DND-41 (cell line): Measurements from ENCODE around the gene ADD2.

Experiments used
- ATAC-seq: fragments of 200-7000 bp; cut with Tn5 transposase; 3 replicates; pipeline ENCODE4 v1.9.1; 2021; ENCODE audit warnings: low read depth; ENCODE audit not compliant: insufficient read depth
- DNase-seq: peaks from one replicate; pipeline ENCODE4 v3.0.0-alpha.2; 2020
- H2AFZ ChIP-seq: 2 replicates; pipeline ENCODE4 v1.6.0; 2012; ENCODE audit warnings: low read depth, low read length
- H3K27ac ChIP-seq: 2 replicates; pipeline ENCODE4 v1.5.1; 2012; ENCODE audit warnings: low read length, inconsistent platforms
- H3K27me3 ChIP-seq: fragments of 200-600 bp; sonication (generic); 2 replicates; pipeline ENCODE4 v1.6.0; 2012; ENCODE audit warnings: low read length, mild to moderate bottlenecking, inconsistent platforms; ENCODE audit not compliant: insufficient read depth, poor library complexity
- H3K36me3 ChIP-seq: 2 replicates; pipeline ENCODE4 v1.5.1; 2012; ENCODE audit warnings: low read length, inconsistent platforms; ENCODE audit not compliant: insufficient read depth
- H3K4me1 ChIP-seq: 2 replicates; pipeline ENCODE4 v1.5.1; 2012; ENCODE audit warnings: mild to moderate bottlenecking, low read length; ENCODE audit not compliant: insufficient read depth
- H3K4me2 ChIP-seq: 2 replicates; pipeline ENCODE4 v1.6.0; 2012; ENCODE audit warnings: mild to moderate bottlenecking, moderate library complexity, low read length, inconsistent platforms; ENCODE audit not compliant: insufficient read depth
- H3K4me3 ChIP-seq, 2 experiments: fragments of 200-600 bp in 1 of 2; shearing (Covaris generic) in 1 of 2; 2 replicates each; pipeline ENCODE4 v1.5.1; 2012 to 2016; ENCODE audit warnings: inconsistent platforms in 2 of 2, low read length in 2 of 2, mild to moderate bottlenecking in 2 of 2, low read depth in 1 of 2, moderate library complexity in 1 of 2
- H3K79me2 ChIP-seq: 2 replicates; pipeline ENCODE4 v1.6.0; 2012; ENCODE audit warnings: low read length, inconsistent platforms; ENCODE audit not compliant: insufficient read depth
- H3K9ac ChIP-seq: 2 replicates; pipeline ENCODE4 v1.6.0; 2012; ENCODE audit warnings: low read depth, mild to moderate bottlenecking, inconsistent platforms, low read length, moderate library complexity
- H3K9me3 ChIP-seq: 2 replicates; pipeline ENCODE4 v1.5.1; 2012; ENCODE audit warnings: low read length, moderate library complexity, mild to moderate bottlenecking, inconsistent platforms; ENCODE audit not compliant: insufficient read depth, severe bottlenecking
- H4K20me1 ChIP-seq: 2 replicates; pipeline ENCODE4 v1.6.0; 2012; ENCODE audit warnings: low read length; ENCODE audit not compliant: insufficient read depth
- EZH2 ChIP-seq: IDR thresholded peaks from 3 replicates; pipeline ENCODE4 v1.6.1; 2012; ENCODE audit warnings: borderline replicate concordance, low read depth, mild to moderate bottlenecking, moderate library complexity, low read length, inconsistent platforms; ENCODE audit not compliant: severe bottlenecking
- TF ChIP-seq, protein P1 (sequence below): IDR thresholded peaks from 2 replicates; pipeline ENCODE4 v1.5.1; 2012; ENCODE audit warnings: borderline replicate concordance, low read length, moderate library complexity, mild to moderate bottlenecking; ENCODE audit not compliant: poor library complexity, severe bottlenecking; ENCODE audit errors: extremely low read depth

ADD2 gene

DNA sequence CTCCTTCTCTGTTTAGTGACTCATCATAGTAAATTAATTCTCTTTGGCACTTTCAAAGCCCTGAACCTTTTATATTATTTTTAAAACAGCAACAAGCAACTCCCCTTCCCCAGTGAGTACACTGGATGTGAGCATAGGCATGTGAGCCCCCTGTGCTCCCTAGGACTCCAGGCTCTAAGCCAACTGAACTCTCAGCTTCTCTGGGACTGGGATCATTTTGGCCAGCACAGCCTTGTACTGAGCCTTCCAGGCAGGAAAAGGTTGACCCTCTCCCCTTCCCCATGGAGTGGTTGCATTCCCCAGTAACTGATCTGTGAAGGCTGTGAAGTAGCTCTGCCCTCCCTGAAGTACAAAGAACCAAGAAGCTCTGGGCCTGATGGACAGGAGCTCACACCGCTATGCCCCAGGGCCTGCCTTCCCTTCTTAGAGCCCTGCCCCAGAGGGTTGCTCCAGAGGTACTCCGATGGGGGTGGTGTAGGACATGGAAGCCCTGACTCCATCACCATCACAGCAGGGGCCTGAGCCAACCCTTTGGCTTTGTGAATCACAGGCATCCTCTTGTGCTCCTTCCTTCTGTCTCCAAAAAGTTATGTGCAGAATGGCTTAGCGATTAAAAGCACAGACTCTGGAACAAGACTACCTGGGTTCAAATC, 57.8 kb downstream of the ADD2 start:
- no peaks in the 10 kb centered on the region for H3K79me2 ChIP-seq
- DNase-seq (no peak), ATAC-seq (no peak)
- no peak overlapping the region for H3K9ac ChIP-seq
- H3K4me1 ChIP-seq = no peaks in the 10 kb centered on the region
- no peak overlapping the region for H2AFZ ChIP-seq
- no peaks in the 10 kb centered on the region for H3K9me3 ChIP-seq
- no peak overlapping the region for H3K27ac ChIP-seq
- no peaks in the 10 kb centered on the region; the same call in 1 of the 2 replicates for H4K20me1 ChIP-seq
- H3K4me2 ChIP-seq = no peak overlapping the region
- peaks cover 11% of the 10 kb centered on the region for H3K27me3 ChIP-seq
- TF ChIP-seq, protein P1, sequence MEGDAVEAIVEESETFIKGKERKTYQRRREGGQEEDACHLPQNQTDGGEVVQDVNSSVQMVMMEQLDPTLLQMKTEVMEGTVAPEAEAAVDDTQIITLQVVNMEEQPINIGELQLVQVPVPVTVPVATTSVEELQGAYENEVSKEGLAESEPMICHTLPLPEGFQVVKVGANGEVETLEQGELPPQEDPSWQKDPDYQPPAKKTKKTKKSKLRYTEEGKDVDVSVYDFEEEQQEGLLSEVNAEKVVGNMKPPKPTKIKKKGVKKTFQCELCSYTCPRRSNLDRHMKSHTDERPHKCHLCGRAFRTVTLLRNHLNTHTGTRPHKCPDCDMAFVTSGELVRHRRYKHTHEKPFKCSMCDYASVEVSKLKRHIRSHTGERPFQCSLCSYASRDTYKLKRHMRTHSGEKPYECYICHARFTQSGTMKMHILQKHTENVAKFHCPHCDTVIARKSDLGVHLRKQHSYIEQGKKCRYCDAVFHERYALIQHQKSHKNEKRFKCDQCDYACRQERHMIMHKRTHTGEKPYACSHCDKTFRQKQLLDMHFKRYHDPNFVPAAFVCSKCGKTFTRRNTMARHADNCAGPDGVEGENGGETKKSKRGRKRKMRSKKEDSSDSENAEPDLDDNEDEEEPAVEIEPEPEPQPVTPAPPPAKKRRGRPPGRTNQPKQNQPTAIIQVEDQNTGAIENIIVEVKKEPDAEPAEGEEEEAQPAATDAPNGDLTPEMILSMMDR = no peak
- no peak for TF ChIP-seq EZH2
- H3K4me3 ChIP-seq = no peak overlapping the region
- no peaks in the 10 kb centered on the region for H3K36me3 ChIP-seq

DNA sequence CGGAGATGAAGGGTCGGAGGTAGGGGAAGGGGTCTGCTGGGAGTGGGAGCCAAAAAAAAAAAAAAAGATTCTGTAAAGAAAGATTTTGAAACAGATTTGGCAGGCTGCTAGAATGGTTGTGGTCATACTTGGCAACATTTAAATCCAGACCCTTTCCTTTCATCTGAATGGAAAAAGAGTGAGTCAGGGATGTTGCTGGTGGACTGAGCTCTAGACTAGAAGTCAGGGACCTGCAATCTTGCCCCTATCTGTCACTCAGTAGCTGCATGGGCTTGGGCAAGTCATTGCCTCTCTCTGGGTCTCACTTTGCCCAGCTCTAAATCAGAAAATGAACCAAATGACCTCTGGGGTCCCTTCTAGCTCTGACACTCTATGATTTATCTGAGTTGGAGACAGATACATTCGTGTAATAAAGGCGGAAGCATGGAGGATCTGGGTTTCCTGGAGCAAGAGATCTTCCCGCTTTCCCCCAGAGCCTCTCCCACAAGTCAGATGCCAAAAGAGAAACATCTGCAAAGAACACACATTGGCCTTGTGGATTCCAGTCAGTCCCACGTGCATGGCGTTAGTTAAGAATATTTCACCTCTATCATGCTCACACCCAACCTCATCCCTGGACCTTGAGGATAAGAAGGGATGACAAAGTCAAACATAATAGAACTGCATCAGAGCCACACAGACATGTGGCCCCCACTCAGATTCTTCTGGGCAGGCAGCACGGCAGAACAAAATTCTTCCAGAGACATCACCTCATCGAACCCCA, 58.5 kb downstream of the ADD2 start:
- H3K27ac ChIP-seq = no peak overlapping the region
- TF ChIP-seq EZH2 = no peak
- TF ChIP-seq, protein P1 = no peak
- no peak overlapping the region for H3K4me3 ChIP-seq
- no peak overlapping the region for H2AFZ ChIP-seq
- DNase-seq (no peak), ATAC-seq (no peak)
- no peaks in the 10 kb centered on the region for H3K36me3 ChIP-seq
- H3K4me2 ChIP-seq = no peak overlapping the region
- no peaks in the 10 kb centered on the region for H3K79me2 ChIP-seq
- H4K20me1 ChIP-seq = no peaks in the 10 kb centered on the region; the same call in 1 of the 2 replicates
- H3K27me3 ChIP-seq = peaks cover 6% of the 10 kb centered on the region
- H3K4me1 ChIP-seq = no peaks in the 10 kb centered on the region
- no peak overlapping the region for H3K9ac ChIP-seq
- H3K9me3 ChIP-seq = no peaks in the 10 kb centered on the region

DNA sequence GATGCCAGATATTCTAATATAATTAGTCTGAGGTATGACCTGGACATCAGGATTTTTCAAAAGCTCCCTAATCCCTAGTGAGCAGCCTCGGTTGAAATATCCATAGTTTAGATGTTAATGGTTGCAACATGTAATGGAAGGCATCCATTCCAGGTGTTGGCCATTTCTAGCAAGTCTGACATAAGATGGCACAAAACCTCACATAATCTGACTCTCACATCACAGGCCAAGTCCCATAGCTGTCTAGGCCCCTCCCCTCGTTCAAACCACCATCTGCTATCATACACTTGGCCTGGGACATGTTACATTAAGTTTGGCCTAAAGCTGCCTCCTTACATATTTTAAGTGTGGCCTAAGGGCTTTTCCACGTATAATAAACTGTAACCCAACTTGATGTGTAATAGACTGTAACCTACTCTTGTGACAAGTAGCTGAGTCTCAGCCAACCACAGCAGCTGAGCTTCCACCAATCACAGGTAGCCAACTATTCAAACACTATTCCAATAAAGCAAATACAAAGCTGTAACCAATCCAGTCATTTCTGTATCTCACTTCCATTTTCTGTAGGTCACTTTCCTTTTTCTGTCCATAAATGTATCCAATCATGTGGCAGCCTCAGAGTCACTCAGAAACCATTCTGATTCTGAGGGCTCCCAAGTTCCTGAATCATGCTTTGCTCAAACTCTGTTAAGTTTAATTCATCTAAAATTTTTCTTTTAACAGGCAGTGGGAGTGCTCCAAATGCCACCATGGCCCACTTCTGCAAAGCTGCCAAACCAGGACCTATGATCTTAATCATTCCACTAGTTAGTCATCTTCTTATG, 59.4 kb downstream of the ADD2 start:
- TF ChIP-seq EZH2 = no peak
- TF ChIP-seq, protein P1 = no peak
- H4K20me1 ChIP-seq = no peaks in the 10 kb centered on the region
- no peak for ATAC-seq
- H3K9me3 ChIP-seq = no peaks in the 10 kb centered on the region
- no peak for DNase-seq
- H3K36me3 ChIP-seq = no peaks in the 10 kb centered on the region
- H3K4me3 ChIP-seq = no peak overlapping the region
- no peaks in the 10 kb centered on the region for H3K4me1 ChIP-seq
- H3K27ac ChIP-seq = no peak overlapping the region
- no peak overlapping the region for H2AFZ ChIP-seq
- H3K27me3 ChIP-seq = peaks cover 3% of the 10 kb centered on the region
- H3K79me2 ChIP-seq = no peaks in the 10 kb centered on the region
- H3K9ac ChIP-seq = no peak overlapping the region
- no peak overlapping the region for H3K4me2 ChIP-seq
